ENCODE results near the gene DCBLD2. TPM values are rescaled to one million over a fixed set of nuclear protein-coding genes. Genes with fewer than 3 reads are reported as not detected.
"Not testable (repeated sequence)": the region's sequence is repeated elsewhere in the genome, so short reads cannot be mapped to it uniquely, and the experiment has no call there.

Gene DCBLD2
- total and polyA plus RNA-seq, 9 of the 15 experiments (the other 6 are each of a cell fraction or from before 2014, with no cell fraction given), result 2.7 to 14.6 (median 7.4) TPM

GRCh38 chr3:98869391-98869790 lies 32.1 kb downstream of the DCBLD2 start:
- WGBS (ENCODE audit: insufficient coverage, low coverage, missing lambda C conversion rate), result 90% methylated on average over 3 of the region's 3 CpGs
- in situ Hi-C loops (cut with MboI), result no loop called here
- no peak overlapping the region for H3K4me2 ChIP-seq (ENCODE audit: insufficient read depth, low read length)
- ATAC-seq, result no peak
- no peak overlapping the region for H3K9ac ChIP-seq (ENCODE audit: insufficient read depth in 1 of 2, low read depth in 2 of 2, low read length in 2 of 2)
- no TSS peak for BruUV-seq (replicated peaks)
- H3K36me3 ChIP-seq (ENCODE audit: control insufficient read depth, insufficient read depth, low read length), result no peaks in the 10 kb centered on the region; the same call in 2 of the 3 replicates
- intact Hi-C loops (cut with micrococcal nuclease), result no loop called here
- no peak for TF ChIP-seq ARID3A (IDR thresholded peaks at IDR 0.05; ENCODE audit: borderline replicate concordance, low read depth, low read length)
- TF ChIP-seq ZNF644 (tag; IDR thresholded peaks at IDR 0.05; ENCODE audit: low read depth), result no peak
- TF ChIP-seq PKNOX1 (IDR thresholded peaks at IDR 0.05), result no peak
- no peak for FAIRE-seq
- H2AFZ ChIP-seq (ENCODE audit: low read depth, low read length), result no peak overlapping the region
- no peaks in the 10 kb centered on the region for H3K27me3 ChIP-seq (ENCODE audit: control insufficient read depth in 2 of 2, insufficient read depth in 2 of 2, low read length in 2 of 2)
- CTCF ChIA-PET (ENCODE audit: low intra/inter-chr PET ratio), result no interaction called here
- H3K9me3 ChIP-seq (replicated peaks; ENCODE audit: control insufficient read depth, insufficient read depth, low read depth, low read length), result no peaks in the 10 kb centered on the region
- H3K4me1 ChIP-seq (replicated peaks in 1 of 2; ENCODE audit: control insufficient read depth in 2 of 2, insufficient read depth in 2 of 2, low read length in 2 of 2), result peaks cover 0 to 4% of the 10 kb centered on the region in 2 experiments; a peak in 2 of 5 replicates
- H4K20me1 ChIP-seq (replicated peaks; ENCODE audit: control insufficient read depth, insufficient read depth, low read length), result no peaks in the 10 kb centered on the region
- H3K4me3 ChIP-seq, result no peak overlapping the region
- peaks cover 17% of the 10 kb centered on the region for H3K79me2 ChIP-seq (ENCODE audit: control insufficient read depth, insufficient read depth, low read length)
- POLR2A ChIA-PET, result interaction anchor here (0.6 kb wide), 1 partner anchor 1317 kb away, joined by 3 read pairs; no protein-coding TSS in a partner anchor
- H3K9me1 ChIP-seq (ENCODE audit: control insufficient read depth, insufficient read depth, low read length), result no peaks in the 10 kb centered on the region
- no peak for DNase-seq (ENCODE audit: extremely low read depth in 1 of 4, low spot score in 3 of 4)
- H3K27ac ChIP-seq (ENCODE audit: extremely low read depth, low read depth, low read length), result no peak overlapping the region

- in situ Hi-C loops (cut with MboI); H2AFZ ChIP-seq (ENCODE audit: low read depth, low read length); H3K27ac ChIP-seq (ENCODE audit: extremely low read depth, low read depth, low read length); H3K9me1 ChIP-seq (ENCODE audit: control insufficient read depth, insufficient read depth, low read length); H3K9ac ChIP-seq (ENCODE audit: insufficient read depth in 1 of 2, low read depth in 2 of 2, low read length in 2 of 2); H3K27me3 ChIP-seq (ENCODE audit: control insufficient read depth in 2 of 2, insufficient read depth in 2 of 2, low read length in 2 of 2); BruUV-seq (replicated peaks); H3K4me2 ChIP-seq (ENCODE audit: insufficient read depth, low read length); H3K4me1 ChIP-seq (replicated peaks in 1 of 2; ENCODE audit: control insufficient read depth in 2 of 2, insufficient read depth in 2 of 2, low read length in 2 of 2); H3K36me3 ChIP-seq (ENCODE audit: control insufficient read depth, insufficient read depth, low read length); intact Hi-C loops (cut with micrococcal nuclease); H4K20me1 ChIP-seq (replicated peaks; ENCODE audit: control insufficient read depth, insufficient read depth, low read length); CTCF ChIA-PET (ENCODE audit: low intra/inter-chr PET ratio); H3K9me3 ChIP-seq (replicated peaks; ENCODE audit: control insufficient read depth, insufficient read depth, low read depth, low read length); H3K4me3 ChIP-seq; H3K79me2 ChIP-seq (ENCODE audit: control insufficient read depth, insufficient read depth, low read length); DNase-seq (ENCODE audit: extremely low read depth in 1 of 4, low spot score in 3 of 4); ATAC-seq; POLR2A ChIA-PET; FAIRE-seq: not testable (repeated sequence)
- WGBS (ENCODE audit: insufficient coverage, low coverage, missing lambda C conversion rate), result 80% methylated on average over 1 of the region's 21 CpGs
These were observed 43.5 kb downstream of the DCBLD2 start for GRCh38 chr3:98857971-98858370.

- H3K9me3 ChIP-seq (replicated peaks; ENCODE audit: control insufficient read depth, insufficient read depth, low read depth, low read length); H3K79me2 ChIP-seq (ENCODE audit: control insufficient read depth, insufficient read depth, low read length); H2AFZ ChIP-seq (ENCODE audit: low read depth, low read length); POLR2A ChIA-PET; FAIRE-seq; H3K36me3 ChIP-seq (ENCODE audit: control insufficient read depth, insufficient read depth, low read length); H3K4me2 ChIP-seq (ENCODE audit: insufficient read depth, low read length); BruUV-seq (replicated peaks); H3K27ac ChIP-seq (ENCODE audit: extremely low read depth, low read depth, low read length); DNase-seq (ENCODE audit: extremely low read depth in 1 of 4, low spot score in 3 of 4); in situ Hi-C loops (cut with MboI); ATAC-seq; intact Hi-C loops (cut with micrococcal nuclease); H3K4me1 ChIP-seq (replicated peaks in 1 of 2; ENCODE audit: control insufficient read depth in 2 of 2, insufficient read depth in 2 of 2, low read length in 2 of 2); CTCF ChIA-PET (ENCODE audit: low intra/inter-chr PET ratio); H4K20me1 ChIP-seq (replicated peaks; ENCODE audit: control insufficient read depth, insufficient read depth, low read length); H3K27me3 ChIP-seq (ENCODE audit: control insufficient read depth in 2 of 2, insufficient read depth in 2 of 2, low read length in 2 of 2); H3K9ac ChIP-seq (ENCODE audit: insufficient read depth in 1 of 2, low read depth in 2 of 2, low read length in 2 of 2); H3K4me3 ChIP-seq; H3K9me1 ChIP-seq (ENCODE audit: control insufficient read depth, insufficient read depth, low read length): not testable (repeated sequence)
- WGBS (ENCODE audit: insufficient coverage, low coverage, missing lambda C conversion rate), result 56% methylated on average over 3 of the region's 9 CpGs
These were observed 44.2 kb downstream of the DCBLD2 start for GRCh38 chr3:98857258-98857657.
